HG02852 (cell line): ENCODE results near the gene B3GALT5.

Experiments
- ATAC-seq: cut with Tn5 transposase; IDR thresholded peaks from one replicate; pipeline ENCODE4 v1.9.1; 2021; ENCODE audit warnings: mild to moderate bottlenecking, moderate library complexity; ENCODE audit not compliant: unreplicated experiment

Gene B3GALT5

DNA sequence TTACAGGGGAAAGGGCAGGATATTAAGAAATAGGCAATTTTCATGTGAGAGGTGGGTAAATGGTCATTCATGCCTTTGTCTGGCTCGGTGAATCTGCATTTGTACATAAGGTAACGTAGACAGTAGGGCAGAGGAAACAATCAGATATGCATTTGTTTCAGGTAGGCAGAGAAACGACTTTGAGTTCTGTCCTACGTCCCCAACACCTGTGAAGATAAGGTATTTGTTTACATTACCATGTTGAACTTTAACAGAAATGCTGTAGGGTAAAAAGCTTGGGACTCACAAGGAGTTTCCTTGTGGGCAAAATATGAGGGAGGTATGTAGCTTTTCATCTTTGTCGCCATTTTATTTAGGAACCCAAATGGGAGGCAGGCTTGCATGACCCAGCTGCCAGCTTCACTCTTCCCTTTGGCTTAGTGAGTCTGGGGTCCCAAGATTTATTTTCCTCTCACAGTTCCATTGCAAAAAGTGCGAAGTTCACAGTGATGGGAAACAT lies 31.4 kb downstream of the B3GALT5 start:
- no peak for ATAC-seq

GRCh38 chr21:39645331-39645730 lies 32.6 kb downstream of the B3GALT5 start:
- ATAC-seq: no peak

DNA sequence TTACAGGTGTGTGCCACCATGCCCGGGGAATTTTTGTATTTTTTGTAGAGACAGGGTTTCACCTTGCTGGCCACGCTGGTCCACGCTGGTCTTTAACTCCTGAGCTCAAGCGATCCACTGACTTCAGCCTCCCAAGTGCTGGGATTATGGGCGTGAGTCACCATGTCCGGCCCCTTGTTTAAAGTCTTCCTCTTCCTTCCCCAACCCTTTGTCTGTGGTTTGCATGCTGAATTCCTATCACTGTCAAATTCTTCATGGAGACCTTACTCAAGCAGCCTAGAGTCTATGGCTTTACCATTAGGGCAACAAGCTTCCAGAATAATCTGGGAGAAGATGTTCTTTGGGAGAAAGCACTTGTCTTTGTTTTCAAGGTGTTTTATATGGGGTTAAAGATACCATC lies 34.7 kb downstream of the B3GALT5 start:
- no peak for ATAC-seq

DNA sequence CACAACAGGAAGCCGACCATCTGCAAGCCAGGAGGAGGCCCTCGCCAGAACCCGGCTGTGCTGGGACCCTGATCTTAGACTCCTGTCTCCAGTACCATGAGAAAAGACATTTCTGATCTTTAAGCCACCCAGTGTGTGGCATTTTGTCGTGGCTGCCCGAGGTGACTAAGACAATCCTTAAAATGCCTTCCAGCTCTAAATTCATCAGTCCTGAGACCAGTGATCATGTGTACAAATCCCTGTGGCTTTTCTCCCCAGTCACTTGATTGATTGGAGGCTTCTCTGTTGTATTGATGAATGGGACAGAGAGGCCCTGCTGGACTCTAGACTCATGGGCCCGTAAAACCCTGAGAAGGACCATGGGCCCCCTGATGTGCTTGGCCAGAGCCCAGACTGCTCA lies 36.1 kb downstream of the B3GALT5 start:
- ATAC-seq: no peak

GRCh38 chr21:39649526-39649925 lies 36.8 kb downstream of the B3GALT5 start:
- ATAC-seq: no peak

GRCh38 chr21:39650306-39650705 lies 37.6 kb downstream of the B3GALT5 start:
- no peak for ATAC-seq

DNA sequence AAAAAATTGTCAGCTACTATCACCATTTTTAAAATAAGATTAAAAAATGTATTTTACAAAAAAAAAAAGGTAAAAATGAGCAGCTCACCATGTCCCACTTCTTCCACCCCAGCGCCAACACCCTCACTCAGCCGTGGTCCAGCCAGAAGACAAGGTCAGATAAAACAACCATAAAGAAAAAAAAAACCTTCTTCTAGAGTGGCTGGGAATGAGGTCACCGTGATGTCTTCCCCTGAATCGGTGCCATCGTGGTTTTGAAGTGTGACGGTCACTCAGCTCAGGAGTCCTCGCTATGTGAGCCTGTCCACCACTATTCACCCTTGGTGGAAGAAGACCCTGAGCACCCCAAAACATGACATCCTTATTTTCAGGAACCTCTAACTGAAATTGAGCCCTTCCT lies 38.1 kb downstream of the B3GALT5 start:
- no peak for ATAC-seq

- ATAC-seq: no peak
Observed at GRCh38 chr21:39651206-39651605, 38.5 kb downstream of the B3GALT5 start.

- ATAC-seq: no peak
Observed at GRCh38 chr21:39654951-39655350, 42.2 kb downstream of the B3GALT5 start.

GRCh38 chr21:39655589-39655988 lies 42.8 kb downstream of the B3GALT5 start:
- no peak for ATAC-seq

DNA sequence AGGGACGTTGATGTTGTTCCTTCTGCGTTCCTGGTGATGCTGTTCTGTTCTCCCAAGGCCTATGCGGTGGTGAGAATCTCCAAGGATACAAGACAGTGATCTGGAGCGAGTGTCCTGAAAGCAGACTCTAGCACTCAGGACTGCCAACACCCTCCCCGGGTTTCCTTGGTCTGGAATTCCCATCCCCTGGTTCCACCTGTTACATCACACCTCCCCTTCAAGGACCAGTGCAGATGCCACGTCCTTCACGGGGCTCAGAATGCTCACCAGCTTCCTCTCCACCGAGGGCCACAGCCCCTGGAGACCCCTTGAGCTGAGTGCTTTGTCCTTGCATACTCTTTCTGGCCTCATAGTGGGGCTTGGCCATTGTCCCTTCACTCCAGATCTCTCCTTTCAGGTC lies 43.5 kb downstream of the B3GALT5 start:
- no peak for ATAC-seq

GRCh38 chr21:39657091-39657689 lies 44.5 kb downstream of the B3GALT5 start:
- ATAC-seq: no peak

DNA sequence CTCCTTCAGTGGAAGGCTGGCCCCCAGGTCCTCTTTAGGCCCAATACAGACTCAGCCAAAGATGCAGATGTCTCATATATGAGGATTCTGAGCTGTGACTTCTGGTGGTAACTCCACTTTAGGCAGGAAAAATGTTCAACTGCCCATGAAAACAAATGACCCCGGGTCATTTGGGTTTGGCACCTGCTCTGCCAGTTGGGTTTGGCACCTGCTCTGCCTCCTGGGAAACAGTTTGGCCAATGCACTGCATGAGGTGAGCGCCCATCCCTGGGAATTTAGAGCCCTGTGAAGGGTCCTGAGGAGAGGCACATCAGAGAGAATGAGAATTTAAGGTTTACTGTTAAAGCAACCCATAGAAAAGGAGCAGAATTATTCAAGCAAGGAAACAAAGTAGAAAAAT lies 45.3 kb downstream of the B3GALT5 start:
- ATAC-seq: no peak

GRCh38 chr21:39659070-39659815 lies 46.5 kb downstream of the B3GALT5 start:
- no peak for ATAC-seq

GRCh38 chr21:39660191-39660980 lies 47.6 kb downstream of the B3GALT5 start:
- no peak for ATAC-seq

DNA sequence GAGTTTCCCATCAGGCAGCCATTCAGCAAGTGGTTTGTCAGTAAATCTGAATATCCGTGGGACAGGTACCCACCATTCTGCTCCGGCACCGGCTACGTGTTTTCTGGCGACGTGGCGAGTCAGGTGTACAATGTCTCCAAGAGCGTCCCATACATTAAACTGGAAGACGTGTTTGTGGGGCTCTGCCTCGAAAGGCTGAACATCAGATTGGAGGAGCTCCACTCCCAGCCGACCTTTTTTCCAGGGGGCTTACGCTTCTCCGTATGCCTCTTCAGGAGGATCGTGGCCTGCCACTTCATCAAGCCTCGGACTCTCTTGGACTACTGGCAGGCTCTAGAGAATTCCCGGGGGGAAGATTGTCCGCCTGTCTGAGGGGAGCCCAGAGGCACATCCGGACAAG lies 48.4 kb downstream of the B3GALT5 start:
- ATAC-seq: no peak

- no peak for ATAC-seq
Observed at GRCh38 chr21:39661740-39662139, 49.0 kb downstream of the B3GALT5 start.

DNA sequence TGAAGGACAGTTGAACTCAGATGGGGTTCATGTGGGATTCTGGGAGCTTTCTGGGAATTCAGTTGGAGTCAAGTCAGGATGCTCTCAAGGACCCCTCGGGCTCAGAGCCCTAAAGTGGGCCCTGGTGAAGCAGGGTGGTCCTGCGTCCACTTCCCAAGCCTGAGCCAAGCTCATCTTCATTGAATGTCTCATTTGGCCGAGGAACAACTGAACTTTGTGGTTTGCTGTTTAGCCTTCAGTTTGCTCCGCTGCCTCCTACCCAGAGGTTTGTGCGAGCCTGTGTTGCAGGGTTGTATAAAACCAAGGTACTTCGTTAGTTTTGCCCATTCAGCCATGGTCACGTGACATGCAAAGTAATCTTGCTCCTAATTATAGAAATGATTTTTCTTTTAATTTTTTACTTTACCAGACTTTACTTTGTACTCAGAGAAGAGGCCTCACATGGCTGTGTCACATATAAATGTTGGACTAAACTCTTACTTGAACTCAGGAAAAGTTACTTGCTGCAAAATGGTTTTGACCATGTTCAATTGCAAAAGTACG lies 49.7 kb downstream of the B3GALT5 start:
- no peak for ATAC-seq

DNA sequence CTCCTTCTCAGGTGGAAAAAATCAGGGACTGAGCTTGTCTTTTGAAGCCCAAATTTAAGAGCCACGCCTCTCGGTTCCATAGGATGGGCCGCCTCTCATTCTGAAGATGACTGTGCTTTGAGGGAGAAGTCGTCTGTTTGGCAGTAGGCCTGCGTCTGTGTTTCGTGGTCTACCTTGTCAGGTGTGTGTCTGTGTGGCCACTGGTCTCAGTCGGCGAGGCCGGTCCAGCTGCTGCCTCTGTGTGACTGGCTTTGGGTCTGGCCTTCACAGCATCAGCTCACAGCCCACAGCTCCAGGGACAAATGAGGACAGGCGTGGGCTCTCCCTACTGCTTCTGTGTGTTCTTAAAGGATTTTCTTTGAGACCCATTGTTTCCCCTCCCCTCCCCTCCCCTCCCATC lies 50.3 kb downstream of the B3GALT5 start:
- no peak for ATAC-seq

GRCh38 chr21:39663742-39664492 lies 51.2 kb downstream of the B3GALT5 start:
- ATAC-seq: no peak

GRCh38 chr21:39664586-39664985 lies 51.8 kb downstream of the B3GALT5 start:
- no peak for ATAC-seq
